H1 (cell line): ENCODE results near the gene MAP1B. TPM values are rescaled to one million over a fixed set of nuclear protein-coding genes. Genes with fewer than 3 reads are reported as not detected.

Experiments used
- CTCF ChIA-PET: fragments of 300-600 bp; sonication (Branson Sonifier 250); formaldehyde crosslinking; loops from one replicate; lab custom pipeline; 2021; ENCODE audit not compliant: partially characterized antibody; lab: Charles Lee
- POLR2A ChIA-PET: fragments of 300-600 bp; sonication (Branson Sonifier 250); formaldehyde crosslinking; loops from one replicate; lab custom pipeline; 2021; ENCODE audit warnings: inconsistent platforms; ENCODE audit not compliant: partially characterized antibody; lab: Charles Lee
- DNase-seq, 2 experiments: peaks; one replicate each; pipeline versions ENCODE4 v3.0.0 to v3.0.0-alpha.2; 2010 to 2022; ENCODE audit warnings: low spot score in 2 of 2, low read depth in 1 of 2, mixed read lengths in 1 of 2
- FAIRE-seq: peaks from 2 replicates; lab custom pipeline; 2011; peaks lifted over from hg19 to GRCh38; lab: Jason Lieb, UNC
- H2AFZ ChIP-seq: 2 replicates; pipeline ENCODE4 v1.8.1; 2012; ENCODE audit warnings: low read length, inconsistent platforms
- H2AK5ac ChIP-seq: 2 replicates; pipeline ENCODE4 v1.6.1; 2013; ENCODE audit warnings: low read depth, low read length
- H2BK120ac ChIP-seq: replicated peaks from 2 replicates; pipeline ENCODE3; 2013; ENCODE audit warnings: low read depth, low read length, inconsistent platforms
- H2BK12ac ChIP-seq: 2 replicates; pipeline ENCODE4 v1.6.1; 2013; ENCODE audit warnings: low read depth, low read length
- H2BK15ac ChIP-seq: 2 replicates; pipeline ENCODE4 v1.6.1; 2013; ENCODE audit warnings: low read length
- H2BK20ac ChIP-seq: 2 replicates; pipeline ENCODE4 v1.6.1; 2013; ENCODE audit warnings: low read length
- H2BK5ac ChIP-seq: 2 replicates; pipeline ENCODE4 v1.6.1; 2013; ENCODE audit warnings: low read depth, low read length
- H3K14ac ChIP-seq: 2 replicates; pipeline ENCODE4 v1.6.1; 2013; ENCODE audit warnings: inconsistent platforms; ENCODE audit not compliant: insufficient read length
- H3K18ac ChIP-seq: 2 replicates; pipeline ENCODE4 v1.6.1; 2013; ENCODE audit warnings: low read length; ENCODE audit errors: extremely low read depth
- H3K23ac ChIP-seq: 2 replicates; pipeline ENCODE4 v1.6.1; 2013; ENCODE audit warnings: inconsistent platforms; ENCODE audit not compliant: insufficient read length
- H3K23me2 ChIP-seq: 2 replicates; pipeline ENCODE4 v1.6.1; 2013; ENCODE audit warnings: low read depth, low read length
- H3K27ac ChIP-seq: 2 replicates; pipeline ENCODE4 v1.6.1; 2011; ENCODE audit warnings: low read depth, low read length, inconsistent platforms
- H3K27me3 ChIP-seq, 4 experiments: replicated peaks in 1 of 4; 1 replicate in 1 of 4; 2 replicates in 3 of 4; pipeline versions ENCODE4 v1.6.1 to v1.8.1; 2011 to 2013; ENCODE audit warnings: low read length in 3 of 4, mild to moderate bottlenecking in 3 of 4, inconsistent platforms in 2 of 4, mixed read lengths in 2 of 4, moderate library complexity in 1 of 4; ENCODE audit not compliant: control insufficient read depth in 3 of 4, insufficient read depth in 3 of 4; ENCODE audit errors: extremely low read depth in 1 of 4
- H3K36me3 ChIP-seq, 4 experiments: 2 replicates each; pipeline versions ENCODE4 v1.6.1 to v1.8.1; 2011 to 2013; ENCODE audit warnings: mild to moderate bottlenecking in 4 of 4, low read length in 3 of 4, moderate library complexity in 2 of 4, control low read depth in 1 of 4, inconsistent platforms in 1 of 4; ENCODE audit not compliant: insufficient read depth in 4 of 4, control insufficient read depth in 2 of 4
- H3K4ac ChIP-seq: replicated peaks from 2 replicates; pipeline ENCODE3; 2013; ENCODE audit warnings: low read length, low read depth, mixed read lengths, inconsistent platforms; ENCODE audit not compliant: insufficient read length
- H3K4me1 ChIP-seq, 4 experiments: replicated peaks in 1 of 4; 1 replicate in 1 of 4; 2 replicates in 3 of 4; pipeline versions ENCODE4 v1.6.1 to v1.8.1; 2011 to 2013; ENCODE audit warnings: low read length in 3 of 4, inconsistent platforms in 2 of 4, mixed read lengths in 1 of 4; ENCODE audit not compliant: insufficient read depth in 4 of 4, control insufficient read depth in 3 of 4
- H3K4me2 ChIP-seq, 2 experiments: 2 replicates each; pipeline versions ENCODE4 v1.6.1 to v1.8.1; 2011 to 2013; ENCODE audit warnings: low read depth in 2 of 2, low read length in 2 of 2, control low read depth in 1 of 2, inconsistent platforms in 1 of 2, mild to moderate bottlenecking in 1 of 2; ENCODE audit not compliant: insufficient read depth in 1 of 2
- H3K4me3 ChIP-seq, 4 experiments: fragments of 200-600, 300-600 bp in 1 of 4; sonication (generic), shearing (Covaris generic), sonication (Bioruptor Twin) in 1 of 4; 2 replicates each; pipeline versions ENCODE4 v1.5.1 to v1.8.1; 2011 to 2016; ENCODE audit warnings: low read length in 4 of 4, low read depth in 3 of 4, control low read depth in 2 of 4, inconsistent platforms in 2 of 4, mild to moderate bottlenecking in 2 of 4, mixed read lengths in 1 of 4, moderate library complexity in 1 of 4; ENCODE audit not compliant: insufficient read depth in 2 of 4; ENCODE audit errors: extremely low read depth in 1 of 4
- H3K56ac ChIP-seq: replicated peaks from 2 replicates; pipeline ENCODE3; 2013; ENCODE audit warnings: low read depth, mild to moderate bottlenecking, mixed read lengths, low read length, inconsistent platforms; ENCODE audit not compliant: insufficient read length
- H3K79me1 ChIP-seq: 2 replicates; pipeline ENCODE4 v1.6.1; 2013; ENCODE audit warnings: low read depth, low read length, control low read depth
- H3K79me2 ChIP-seq, 2 experiments: 2 replicates each; pipeline versions ENCODE4 v1.6.1 to v1.8.1; 2012 to 2013; ENCODE audit warnings: low read length in 2 of 2, mild to moderate bottlenecking in 2 of 2, inconsistent platforms in 1 of 2; ENCODE audit not compliant: insufficient read depth in 2 of 2, control insufficient read depth in 1 of 2
- H3K9ac ChIP-seq, 4 experiments: replicated peaks in 1 of 4; 1 replicate in 1 of 4; 2 replicates in 3 of 4; pipeline versions ENCODE4 v1.6.1 to v1.8.1; 2011 to 2013; ENCODE audit warnings: low read depth in 3 of 4, low read length in 3 of 4, control low read depth in 2 of 4, mild to moderate bottlenecking in 2 of 4, moderate library complexity in 2 of 4, inconsistent platforms in 1 of 4; ENCODE audit errors: extremely low read depth in 1 of 4
- H3K9me3 ChIP-seq, 2 experiments: 2 replicates each; pipeline versions ENCODE4 v1.6.1 to v1.8.1; 2012 to 2013; ENCODE audit warnings: mild to moderate bottlenecking in 2 of 2, moderate library complexity in 2 of 2, control low read depth in 1 of 2, inconsistent platforms in 1 of 2, low read depth in 1 of 2, low read length in 1 of 2, mixed read lengths in 1 of 2; ENCODE audit not compliant: insufficient read depth in 2 of 2
- H4K20me1 ChIP-seq, 2 experiments: replicated peaks in 1 of 2; 2 replicates each; pipeline versions ENCODE3 to v1.8.1; 2011 to 2013; ENCODE audit warnings: inconsistent platforms in 2 of 2, low read length in 2 of 2, mild to moderate bottlenecking in 1 of 2; ENCODE audit not compliant: insufficient read depth in 2 of 2, control insufficient read depth in 1 of 2
- H4K5ac ChIP-seq: 2 replicates; pipeline ENCODE4 v1.6.1; 2013; ENCODE audit warnings: low read length, low read depth, mixed read lengths, inconsistent platforms; ENCODE audit not compliant: insufficient read length
- H4K8ac ChIP-seq: 2 replicates; pipeline ENCODE4 v1.8.0; 2013; ENCODE audit warnings: mild to moderate bottlenecking, moderate library complexity, low read length, inconsistent platforms; ENCODE audit not compliant: insufficient read depth; ENCODE audit errors: extremely low read depth
- H4K91ac ChIP-seq: replicated peaks from 2 replicates; pipeline ENCODE3; 2013; ENCODE audit warnings: low read length, mixed read lengths, inconsistent platforms; ENCODE audit not compliant: insufficient read length
- BCL11A ChIP-seq, 2 experiments: IDR thresholded peaks; one replicate each; pipeline ENCODE4 v1.6.1; 2011; ENCODE audit warnings: low read depth in 2 of 2, low read length in 2 of 2, mild to moderate bottlenecking in 2 of 2
- CREB1 ChIP-seq: IDR thresholded peaks from 2 replicates; pipeline ENCODE4 v1.6.1; 2012; ENCODE audit warnings: inconsistent platforms
- GABPA ChIP-seq: IDR thresholded peaks from 2 replicates; pipeline ENCODE4 v1.6.1; 2011; ENCODE audit warnings: mild to moderate bottlenecking, low read length, moderate library complexity, borderline replicate concordance; ENCODE audit not compliant: insufficient read depth
- HDAC6 ChIP-seq: IDR thresholded peaks from one replicate; pipeline ENCODE4 v1.7.1; 2012; ENCODE audit warnings: low read depth, mild to moderate bottlenecking, inconsistent platforms, low read length, moderate library complexity
- KDM5A ChIP-seq: fragments of 200-600 bp; IDR thresholded peaks from 2 replicates; pipeline ENCODE4 v1.7.1; 2012; ENCODE audit warnings: mild to moderate bottlenecking, low read length, inconsistent platforms, mixed read lengths
- RNF2 ChIP-seq: fragments of 200-900, 300-1000 bp; sonication (generic); IDR thresholded peaks from 2 replicates; pipeline ENCODE4 v1.7.1; 2016; ENCODE audit warnings: borderline replicate concordance, low read depth, mild to moderate bottlenecking, antibody characterized with exemption, low read length; ENCODE audit not compliant: poor library complexity, severe bottlenecking; ENCODE audit errors: missing control alignments
- SIRT6 ChIP-seq: IDR thresholded peaks from one replicate; pipeline ENCODE4 v1.7.1; 2012; ENCODE audit warnings: low read length, inconsistent platforms
- SP1 ChIP-seq: IDR thresholded peaks from 2 replicates; pipeline ENCODE4 v1.6.1; 2011; ENCODE audit warnings: low read depth, low read length
- TCF12 ChIP-seq: IDR thresholded peaks from 2 replicates; pipeline ENCODE4 v1.6.1; 2011; ENCODE audit warnings: low read depth, mild to moderate bottlenecking, low read length
- YY1 ChIP-seq: IDR thresholded peaks from 2 replicates; pipeline ENCODE4 v1.6.1; 2011; ENCODE audit warnings: low read depth, mild to moderate bottlenecking, low read length
- WGBS, 2 experiments: shearing (Covaris generic) in 1 of 2; methylation state at CpG; one replicate each; pipeline versions ENCODE4 v1.1.6 to v1.1.7; 2013 to 2015; ENCODE audit warnings: low lambda C conversion rate in 2 of 2, mixed read lengths in 2 of 2, inconsistent platforms in 1 of 2, low coverage in 1 of 2, missing lambda C conversion rate in 1 of 2; ENCODE audit not compliant: insufficient replicate concordance in 2 of 2, insufficient coverage in 1 of 2, insufficient read length in 1 of 2; ENCODE audit errors: extremely low coverage in 1 of 2, missing lambda C conversion rate in 1 of 2; 5-methylcytosine and 5-hydroxymethylcytosine counted together
- polyA plus RNA-seq, 7 experiments: library from polyadenylated mRNA; depleted of rRNA in 3 of 7; stranded (reverse) in 5 of 7; unstranded in 2 of 7; fragments of >200 nt in 5 of 7; fragments of 200-250 nt in 2 of 7; gene quantifications; 1 replicate in 5 of 7; 2 replicates in 1 of 7; 4 replicates in 1 of 7; pipeline versions ENCODE4 v1.2.1 to v1.2.3, GENCODE V29; 2011 to 2013; ENCODE audit warnings: missing spikeins in 2 of 7, mixed read lengths in 2 of 7
- total RNA-seq: library from RNA; stranded (reverse); fragmentation: NEBNext Ultra II Directional; extraction: Animal tissue kit (Norgen Biotek cat#: 25700); gene quantifications from 2 replicates; pipeline ENCODE4 v1.2.1, GENCODE V29; 2021
- TF ChIP-seq, protein P1 (sequence below), 3 experiments: IDR thresholded peaks; 1 replicate in 2 of 3; 2 replicates in 1 of 3; pipeline versions ENCODE4 v1.5.1 to v1.6.1; 2011; ENCODE audit warnings: low read length in 3 of 3, mild to moderate bottlenecking in 3 of 3, inconsistent platforms in 2 of 3, low read depth in 1 of 3, moderate library complexity in 1 of 3; ENCODE audit not compliant: insufficient read depth in 1 of 3; ENCODE audit errors: control extremely low read depth in 1 of 3
- TF ChIP-seq, protein P2 (sequence below): IDR thresholded peaks from 2 replicates; pipeline ENCODE4 v1.6.1; 2011; ENCODE audit warnings: low read depth, mild to moderate bottlenecking, low read length; ENCODE audit not compliant: insufficient read depth

Gene MAP1B
- total and polyA plus RNA-seq, 2 of the 8 experiments (the other 6 are each of a cell fraction or from before 2014, with no cell fraction given), result 24.5 to 120 TPM

DNA sequence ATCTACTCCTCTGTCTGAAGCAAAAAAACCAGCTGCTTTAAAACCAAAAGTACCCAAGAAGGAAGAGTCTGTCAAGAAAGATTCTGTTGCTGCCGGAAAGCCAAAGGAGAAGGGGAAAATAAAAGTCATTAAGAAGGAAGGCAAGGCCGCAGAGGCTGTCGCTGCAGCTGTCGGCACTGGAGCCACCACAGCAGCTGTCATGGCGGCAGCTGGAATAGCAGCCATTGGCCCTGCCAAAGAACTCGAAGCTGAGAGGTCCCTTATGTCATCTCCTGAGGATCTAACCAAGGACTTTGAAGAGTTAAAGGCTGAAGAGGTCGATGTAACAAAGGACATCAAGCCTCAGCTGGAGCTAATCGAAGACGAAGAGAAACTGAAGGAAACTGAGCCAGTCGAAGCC lies 88.3 kb downstream of the MAP1B start:
- Histone ChIP-seq H3K4ac (no peak overlapping the region), H3K4me2 (no peak overlapping the region), H4K91ac (no peak overlapping the region), H3K18ac (no peak overlapping the region), H3K23me2 (no peaks in the 10 kb centered on the region), H2BK20ac (no peak overlapping the region), H2AK5ac (no peak overlapping the region), H3K79me2 (no peaks in the 10 kb centered on the region), H3K9me3 (no peaks in the 10 kb centered on the region; a peak in 1 of 4 replicates), H3K23ac (no peak overlapping the region), H3K14ac (no peak overlapping the region), H2BK120ac (no peak overlapping the region), H2BK12ac (no peak overlapping the region), H3K36me3 (peaks cover 17 to 66% (median 48%) of the 10 kb centered on the region in 4 experiments), H3K27me3 (no peaks in the 10 kb centered on the region), H3K79me1 (no peaks in the 10 kb centered on the region), H2BK15ac (no peak overlapping the region), H3K9ac (no peak overlapping the region), H4K5ac (no peak overlapping the region), H3K56ac (no peak overlapping the region), H2BK5ac (no peak overlapping the region), H2AFZ (no peak overlapping the region), H4K20me1 (peaks cover 0 to 2% of the 10 kb centered on the region in 2 experiments), H3K27ac (no peak overlapping the region), H3K4me1 (no peaks in the 10 kb centered on the region), H4K8ac (no peak overlapping the region; the same call in 1 of the 2 replicates), H3K4me3 (no peak overlapping the region)
- POLR2A ChIA-PET, result no interaction called here
- 99% methylated on average over 10 of the region's 10 CpGs; no CpG with 5 or more reads in 1 of the 2 experiments for WGBS, 2 experiments
- DNase-seq, result no peak
- FAIRE-seq, result no peak
- CTCF ChIA-PET, result interaction anchor here (0.9 kb wide), 1 partner anchor 112 kb away, joined by 3 read pairs; no protein-coding TSS in a partner anchor
- TF ChIP-seq, protein P1, sequence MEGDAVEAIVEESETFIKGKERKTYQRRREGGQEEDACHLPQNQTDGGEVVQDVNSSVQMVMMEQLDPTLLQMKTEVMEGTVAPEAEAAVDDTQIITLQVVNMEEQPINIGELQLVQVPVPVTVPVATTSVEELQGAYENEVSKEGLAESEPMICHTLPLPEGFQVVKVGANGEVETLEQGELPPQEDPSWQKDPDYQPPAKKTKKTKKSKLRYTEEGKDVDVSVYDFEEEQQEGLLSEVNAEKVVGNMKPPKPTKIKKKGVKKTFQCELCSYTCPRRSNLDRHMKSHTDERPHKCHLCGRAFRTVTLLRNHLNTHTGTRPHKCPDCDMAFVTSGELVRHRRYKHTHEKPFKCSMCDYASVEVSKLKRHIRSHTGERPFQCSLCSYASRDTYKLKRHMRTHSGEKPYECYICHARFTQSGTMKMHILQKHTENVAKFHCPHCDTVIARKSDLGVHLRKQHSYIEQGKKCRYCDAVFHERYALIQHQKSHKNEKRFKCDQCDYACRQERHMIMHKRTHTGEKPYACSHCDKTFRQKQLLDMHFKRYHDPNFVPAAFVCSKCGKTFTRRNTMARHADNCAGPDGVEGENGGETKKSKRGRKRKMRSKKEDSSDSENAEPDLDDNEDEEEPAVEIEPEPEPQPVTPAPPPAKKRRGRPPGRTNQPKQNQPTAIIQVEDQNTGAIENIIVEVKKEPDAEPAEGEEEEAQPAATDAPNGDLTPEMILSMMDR (IDR thresholded peaks at IDR 0.05; ENCODE audit: control extremely low read depth in 1 of 3, insufficient read depth in 1 of 3, low read depth in 1 of 3, low read length in 3 of 3), result no peak
- TF ChIP-seq SIRT6 (no peak), RNF2 (no peak), KDM5A (no peak), TCF12 (no peak), BCL11A (IDR thresholded peaks at IDR 0.05; ENCODE audit: low read depth in 2 of 2, low read length in 2 of 2) (no peak), GABPA (no peak), YY1 (no peak), HDAC6 (no peak), SP1 (no peak), CREB1 (no peak)
- TF ChIP-seq, protein P2, sequence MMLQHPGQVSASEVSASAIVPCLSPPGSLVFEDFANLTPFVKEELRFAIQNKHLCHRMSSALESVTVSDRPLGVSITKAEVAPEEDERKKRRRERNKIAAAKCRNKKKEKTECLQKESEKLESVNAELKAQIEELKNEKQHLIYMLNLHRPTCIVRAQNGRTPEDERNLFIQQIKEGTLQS, result no peak
